GM12801 (cell line): ENCODE measurements around the gene SLMAP.

Experiments used
- CTCF ChIP-seq: IDR thresholded peaks from one replicate; pipeline ENCODE4 v1.5.1; 2011; ENCODE audit warnings: control low read depth; ENCODE audit not compliant: insufficient read length; ENCODE audit errors: extremely low read depth

The SLMAP gene

GRCh38 chr3:57927916-57928315 lies 171.8 kb downstream of the SLMAP start:
- TF ChIP-seq CTCF = no peak

- no peak for TF ChIP-seq CTCF
These were observed 172.4 kb downstream of the SLMAP start for GRCh38 chr3:57928511-57928910.

- TF ChIP-seq CTCF = no peak
These were observed 173.9 kb downstream of the SLMAP start for GRCh38 chr3:57929988-57930387.

- no peak for TF ChIP-seq CTCF
These were observed 177.5 kb downstream of the SLMAP start for GRCh38 chr3:57933602-57934001.

GRCh38 chr3:57934373-57934772 lies 178.3 kb downstream of the SLMAP start:
- no peak for TF ChIP-seq CTCF

- no peak for TF ChIP-seq CTCF
These were observed 179.4 kb downstream of the SLMAP start for GRCh38 chr3:57935539-57935938.

- no peak for TF ChIP-seq CTCF
These were observed 181.0 kb downstream of the SLMAP start for GRCh38 chr3:57937092-57937491.

- no peak for TF ChIP-seq CTCF
These were observed 183.7 kb downstream of the SLMAP start for GRCh38 chr3:57939775-57940174.
